HepG2 (cell line): ENCODE data around the gene PAIP2. TPM values are rescaled to one million over a fixed set of nuclear protein-coding genes. Genes with fewer than 3 reads are reported as not detected.
A peak's percentile ranks its signal among the peaks of the same experiment; 100 is the strongest.

Experiments used
- BORCS8-MEF2B ChIP-seq: sonication (generic); formaldehyde crosslinking; IDR thresholded peaks from 2 replicates; pipeline ENCODE4 v1.8.0; 2022; ENCODE audit warnings: mild to moderate bottlenecking, missing genetic modification reagents
- CEBPB ChIP-seq: IDR thresholded peaks from 2 replicates; pipeline ENCODE4 v1.6.1; 2011; ENCODE audit warnings: low read depth, low read length, improper control_type of control experiment, borderline replicate concordance
- EZH2 ChIP-seq: conservative IDR thresholded peaks from 2 replicates; pipeline ENCODE4 v1.6.1; 2012; ENCODE audit warnings: mild to moderate bottlenecking, low read depth, low read length, moderate library complexity
- GATAD1 ChIP-seq: IDR thresholded peaks from 2 replicates; pipeline ENCODE4 v1.6.1; 2016; ENCODE audit warnings: missing genetic modification reagents, missing compliant biosample characterization
- GATAD2A ChIP-seq: IDR thresholded peaks from 2 replicates; pipeline ENCODE4 v1.6.1; 2016
- GTF3A ChIP-seq: sonication (generic); formaldehyde crosslinking; conservative IDR thresholded peaks from 2 replicates; pipeline ENCODE4 v1.4.0; 2020; ENCODE audit warnings: mild to moderate bottlenecking, missing genetic modification reagents
- LCORL ChIP-seq, 2 experiments: fragments of 450-650 bp in 1 of 2; sonication (generic) in 1 of 2; formaldehyde crosslinking in 1 of 2; IDR thresholded peaks; 2 replicates each; pipeline versions ENCODE4 v1.5.0 to v1.6.1; 2017 to 2020; ENCODE audit warnings: antibody characterized with exemption in 1 of 2, missing genetic modification reagents in 1 of 2
- SETDB1 ChIP-seq: sonication (generic); formaldehyde crosslinking; IDR thresholded peaks from 2 replicates; pipeline ENCODE4 v1.5.1; 2020; ENCODE audit warnings: missing genetic modification reagents, mild to moderate bottlenecking, borderline replicate concordance
- ZNF10 ChIP-seq: sonication (generic); formaldehyde crosslinking; IDR thresholded peaks from 2 replicates; pipeline ENCODE4 v1.4.0; 2020; ENCODE audit warnings: mild to moderate bottlenecking, low read depth, missing genetic modification reagents, borderline replicate concordance
- ZNF24 ChIP-seq: fragments of 450-650 bp; IDR thresholded peaks from 2 replicates; pipeline ENCODE4 v1.6.1; 2017; ENCODE audit warnings: antibody characterized with exemption, mild to moderate bottlenecking
- ZNF263 ChIP-seq: sonication (generic); formaldehyde crosslinking; IDR thresholded peaks from 2 replicates; pipeline ENCODE4 v1.4.0; 2020; ENCODE audit warnings: missing genetic modification reagents
- ZNF333 ChIP-seq: sonication (generic); formaldehyde crosslinking; IDR thresholded peaks from 2 replicates; pipeline ENCODE4 v1.4.0; 2020; ENCODE audit warnings: mild to moderate bottlenecking, missing genetic modification reagents, borderline replicate concordance
- ZNF383 ChIP-seq: sonication (generic); formaldehyde crosslinking; IDR thresholded peaks from 2 replicates; pipeline ENCODE4 v1.4.0; 2020; ENCODE audit warnings: missing genetic modification reagents, mild to moderate bottlenecking, borderline replicate concordance
- ZNF441 ChIP-seq: sonication (generic); formaldehyde crosslinking; IDR thresholded peaks from 2 replicates; pipeline ENCODE4 v1.7.0; 2021; ENCODE audit warnings: missing genetic modification reagents, borderline replicate concordance
- polyA plus RNA-seq, 8 experiments: library from polyadenylated mRNA; depleted of rRNA in 3 of 8; stranded (reverse) in 7 of 8; unstranded in 1 of 8; fragments of >200 nt; fragmentation: Illumina TruSeq in 4 of 8; extraction: Trizol in 4 of 8; gene quantifications; 2 replicates each; pipeline versions ENCODE4 v1.2.1 to v1.2.3, GENCODE V29; 2011 to 2016; ENCODE audit warnings: low read depth in 4 of 8, missing spikeins in 1 of 8, mixed read lengths in 1 of 8; ENCODE audit not compliant: insufficient read depth in 1 of 8
- total RNA-seq, 5 experiments: library from RNA; depleted of rRNA; stranded (reverse); fragments of >200 nt; fragmentation: Illumina TruSeq; extraction: Trizol; gene quantifications; 2 replicates each; pipeline ENCODE4 v1.2.3, GENCODE V29; 2016; ENCODE audit warnings: low read depth in 1 of 5
- TF ChIP-seq, protein P1 (sequence below), 2 experiments: fragments of 450-650 bp in 1 of 2; sonication (generic) in 1 of 2; formaldehyde crosslinking; IDR thresholded peaks; 2 replicates each; pipeline versions ENCODE4 v1.5.0 to v1.8.0; 2020 to 2022; ENCODE audit warnings: mild to moderate bottlenecking in 1 of 2, missing genetic modification reagents in 1 of 2
- TF ChIP-seq, protein P2 (sequence below): IDR thresholded peaks from 2 replicates; pipeline ENCODE4 v1.6.1; 2018; ENCODE audit warnings: missing genetic modification reagents, mild to moderate bottlenecking, missing compliant biosample characterization
- TF ChIP-seq, protein P3 (sequence below): sonication (generic); formaldehyde crosslinking; IDR thresholded peaks from 2 replicates; pipeline ENCODE4 v1.8.0; 2022; ENCODE audit warnings: missing genetic modification reagents, mild to moderate bottlenecking, inconsistent platforms, borderline replicate concordance
- TF ChIP-seq, protein P4 (sequence below): IDR thresholded peaks from 2 replicates; pipeline ENCODE4 v1.6.1; 2012; ENCODE audit warnings: inconsistent platforms
- TF ChIP-seq, protein P5 (sequence below): sonication (generic); formaldehyde crosslinking; IDR thresholded peaks from 2 replicates; pipeline ENCODE4 v1.8.0; 2022; ENCODE audit warnings: mild to moderate bottlenecking, missing genetic modification reagents, moderate library complexity
- TF ChIP-seq, protein P6 (sequence below): sonication (generic); formaldehyde crosslinking; IDR thresholded peaks from 2 replicates; pipeline ENCODE4 v1.4.0; 2020; ENCODE audit warnings: mild to moderate bottlenecking, missing genetic modification reagents
- TF ChIP-seq, protein P7 (sequence below): sonication (generic); formaldehyde crosslinking; IDR thresholded peaks from 2 replicates; pipeline ENCODE4 v1.4.0; 2020; ENCODE audit warnings: mild to moderate bottlenecking, missing genetic modification reagents, borderline replicate concordance
- TF ChIP-seq, protein P8 (sequence below): sonication (generic); formaldehyde crosslinking; IDR thresholded peaks from 2 replicates; pipeline ENCODE4 v1.8.0; 2022; ENCODE audit warnings: mild to moderate bottlenecking, missing genetic modification reagents, moderate library complexity

The PAIP2 gene
- total and polyA plus RNA-seq, 2 of the 13 experiments (the other 11 are each of a cell fraction or from before 2014, with no cell fraction given) = 61.5 to 76.3 TPM

DNA sequence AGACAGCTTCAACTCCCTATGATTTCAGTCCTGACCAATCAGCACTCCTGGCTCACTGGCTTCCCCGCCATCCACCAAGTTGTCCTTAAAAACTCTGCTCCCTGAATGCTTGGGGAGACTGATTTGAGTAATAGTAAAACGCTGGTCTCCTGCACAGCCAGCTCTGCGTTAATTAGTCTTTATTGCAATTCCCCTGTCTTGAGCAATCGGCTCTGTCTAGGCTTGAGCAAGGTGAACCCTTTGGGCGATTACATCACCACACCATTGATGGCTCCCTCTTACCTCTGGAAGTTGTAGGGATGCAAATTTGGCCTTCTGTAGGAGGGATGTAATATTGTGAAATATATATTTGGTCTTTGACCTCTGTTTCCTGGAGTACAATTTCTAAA is 44.4 kb downstream of the PAIP2 start (continued):
- no peak for TF ChIP-seq GATAD1
- TF ChIP-seq ZNF441 (CRISPR knock-in tag) = no peak
- peak; percentile 63 for TF ChIP-seq GATAD2A (CRISPR knock-in tag)
- TF ChIP-seq, protein P1, sequence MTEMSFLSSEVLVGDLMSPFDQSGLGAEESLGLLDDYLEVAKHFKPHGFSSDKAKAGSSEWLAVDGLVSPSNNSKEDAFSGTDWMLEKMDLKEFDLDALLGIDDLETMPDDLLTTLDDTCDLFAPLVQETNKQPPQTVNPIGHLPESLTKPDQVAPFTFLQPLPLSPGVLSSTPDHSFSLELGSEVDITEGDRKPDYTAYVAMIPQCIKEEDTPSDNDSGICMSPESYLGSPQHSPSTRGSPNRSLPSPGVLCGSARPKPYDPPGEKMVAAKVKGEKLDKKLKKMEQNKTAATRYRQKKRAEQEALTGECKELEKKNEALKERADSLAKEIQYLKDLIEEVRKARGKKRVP (CRISPR knock-in tag; IDR thresholded peaks at IDR 0.05) = peak in 1 of 2 experiments; percentile 79; a peak in 1 of 4 replicates
- TF ChIP-seq ZNF383 (CRISPR knock-in tag) = no peak
- TF ChIP-seq BORCS8-MEF2B (CRISPR knock-in tag) = no peak
- TF ChIP-seq, protein P2, sequence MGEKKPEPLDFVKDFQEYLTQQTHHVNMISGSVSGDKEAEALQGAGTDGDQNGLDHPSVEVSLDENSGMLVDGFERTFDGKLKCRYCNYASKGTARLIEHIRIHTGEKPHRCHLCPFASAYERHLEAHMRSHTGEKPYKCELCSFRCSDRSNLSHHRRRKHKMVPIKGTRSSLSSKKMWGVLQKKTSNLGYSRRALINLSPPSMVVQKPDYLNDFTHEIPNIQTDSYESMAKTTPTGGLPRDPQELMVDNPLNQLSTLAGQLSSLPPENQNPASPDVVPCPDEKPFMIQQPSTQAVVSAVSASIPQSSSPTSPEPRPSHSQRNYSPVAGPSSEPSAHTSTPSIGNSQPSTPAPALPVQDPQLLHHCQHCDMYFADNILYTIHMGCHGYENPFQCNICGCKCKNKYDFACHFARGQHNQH (CRISPR knock-in tag) = no peak
- TF ChIP-seq, protein P3, sequence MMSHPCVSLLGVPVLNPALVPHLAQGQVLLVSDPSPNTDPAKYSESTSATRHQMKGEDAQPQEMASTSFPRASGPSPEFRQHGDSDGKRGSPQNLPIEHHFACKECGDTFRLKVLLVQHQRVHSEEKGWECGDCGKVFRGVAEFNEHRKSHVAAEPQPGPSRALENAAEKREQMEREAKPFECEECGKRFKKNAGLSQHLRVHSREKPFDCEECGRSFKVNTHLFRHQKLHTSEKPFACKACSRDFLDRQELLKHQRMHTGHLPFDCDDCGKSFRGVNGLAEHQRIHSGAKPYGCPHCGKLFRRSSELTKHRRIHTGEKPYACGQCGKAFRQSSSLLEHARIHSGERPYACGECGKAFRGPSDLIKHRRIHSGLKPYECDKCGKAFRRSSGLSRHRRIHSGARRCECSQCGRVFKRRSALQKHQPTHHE (CRISPR knock-in tag) = no peak
- TF ChIP-seq, protein P4, sequence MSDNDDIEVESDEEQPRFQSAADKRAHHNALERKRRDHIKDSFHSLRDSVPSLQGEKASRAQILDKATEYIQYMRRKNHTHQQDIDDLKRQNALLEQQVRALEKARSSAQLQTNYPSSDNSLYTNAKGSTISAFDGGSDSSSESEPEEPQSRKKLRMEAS = 0 out of 2 replicates have a peak, but pooled peaks have one; percentile 28
- TF ChIP-seq ZNF10 (CRISPR knock-in tag) = no peak
- peak; percentile 93 for TF ChIP-seq CEBPB
- TF ChIP-seq, protein P5, sequence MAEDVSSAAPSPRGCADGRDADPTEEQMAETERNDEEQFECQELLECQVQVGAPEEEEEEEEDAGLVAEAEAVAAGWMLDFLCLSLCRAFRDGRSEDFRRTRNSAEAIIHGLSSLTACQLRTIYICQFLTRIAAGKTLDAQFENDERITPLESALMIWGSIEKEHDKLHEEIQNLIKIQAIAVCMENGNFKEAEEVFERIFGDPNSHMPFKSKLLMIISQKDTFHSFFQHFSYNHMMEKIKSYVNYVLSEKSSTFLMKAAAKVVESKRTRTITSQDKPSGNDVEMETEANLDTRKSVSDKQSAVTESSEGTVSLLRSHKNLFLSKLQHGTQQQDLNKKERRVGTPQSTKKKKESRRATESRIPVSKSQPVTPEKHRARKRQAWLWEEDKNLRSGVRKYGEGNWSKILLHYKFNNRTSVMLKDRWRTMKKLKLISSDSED (CRISPR knock-in tag) = no peak
- no peak for TF ChIP-seq SETDB1 (CRISPR knock-in tag)
- no peak for TF ChIP-seq LCORL (IDR thresholded peaks at IDR 0.05)
- 0 out of 2 replicates have a peak, but pooled peaks have one; percentile 24 for TF ChIP-seq LCORL (CRISPR knock-in tag; IDR thresholded peaks at IDR 0.05)
- TF ChIP-seq GTF3A (CRISPR knock-in tag) = no peak
- TF ChIP-seq ZNF263 (CRISPR knock-in tag) = no peak
- no peak for TF ChIP-seq ZNF24
- TF ChIP-seq, protein P6, sequence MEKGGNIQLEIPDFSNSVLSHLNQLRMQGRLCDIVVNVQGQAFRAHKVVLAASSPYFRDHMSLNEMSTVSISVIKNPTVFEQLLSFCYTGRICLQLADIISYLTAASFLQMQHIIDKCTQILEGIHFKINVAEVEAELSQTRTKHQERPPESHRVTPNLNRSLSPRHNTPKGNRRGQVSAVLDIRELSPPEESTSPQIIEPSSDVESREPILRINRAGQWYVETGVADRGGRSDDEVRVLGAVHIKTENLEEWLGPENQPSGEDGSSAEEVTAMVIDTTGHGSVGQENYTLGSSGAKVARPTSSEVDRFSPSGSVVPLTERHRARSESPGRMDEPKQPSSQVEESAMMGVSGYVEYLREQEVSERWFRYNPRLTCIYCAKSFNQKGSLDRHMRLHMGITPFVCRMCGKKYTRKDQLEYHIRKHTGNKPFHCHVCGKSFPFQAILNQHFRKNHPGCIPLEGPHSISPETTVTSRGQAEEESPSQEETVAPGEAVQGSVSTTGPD (CRISPR knock-in tag) = no peak
- no peak for TF ChIP-seq EZH2
- TF ChIP-seq, protein P7, sequence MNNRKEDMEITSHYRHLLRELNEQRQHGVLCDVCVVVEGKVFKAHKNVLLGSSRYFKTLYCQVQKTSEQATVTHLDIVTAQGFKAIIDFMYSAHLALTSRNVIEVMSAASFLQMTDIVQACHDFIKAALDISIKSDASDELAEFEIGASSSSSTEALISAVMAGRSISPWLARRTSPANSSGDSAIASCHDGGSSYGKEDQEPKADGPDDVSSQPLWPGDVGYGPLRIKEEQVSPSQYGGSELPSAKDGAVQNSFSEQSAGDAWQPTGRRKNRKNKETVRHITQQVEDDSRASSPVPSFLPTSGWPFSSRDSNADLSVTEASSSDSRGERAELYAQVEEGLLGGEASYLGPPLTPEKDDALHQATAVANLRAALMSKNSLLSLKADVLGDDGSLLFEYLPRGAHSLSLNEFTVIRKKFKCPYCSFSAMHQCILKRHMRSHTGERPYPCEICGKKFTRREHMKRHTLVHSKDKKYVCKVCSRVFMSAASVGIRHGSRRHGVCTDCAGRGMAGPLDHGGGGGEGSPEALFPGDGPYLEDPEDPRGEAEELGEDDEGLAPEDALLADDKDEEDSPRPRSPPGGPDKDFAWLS (CRISPR knock-in tag) = no peak
- TF ChIP-seq ZNF333 (CRISPR knock-in tag) = no peak
- TF ChIP-seq, protein P8, sequence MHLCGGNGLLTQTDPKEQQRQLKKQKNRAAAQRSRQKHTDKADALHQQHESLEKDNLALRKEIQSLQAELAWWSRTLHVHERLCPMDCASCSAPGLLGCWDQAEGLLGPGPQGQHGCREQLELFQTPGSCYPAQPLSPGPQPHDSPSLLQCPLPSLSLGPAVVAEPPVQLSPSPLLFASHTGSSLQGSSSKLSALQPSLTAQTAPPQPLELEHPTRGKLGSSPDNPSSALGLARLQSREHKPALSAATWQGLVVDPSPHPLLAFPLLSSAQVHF (CRISPR knock-in tag) = no peak
